HFFc6 (cell line): ENCODE results near the gene TSPAN8. TPM values are rescaled to one million over a fixed set of nuclear protein-coding genes. Genes with fewer than 3 reads are reported as not detected.
"Not testable (repeated sequence)": the region's sequence is repeated elsewhere in the genome, so short reads cannot be mapped to it uniquely, and the experiment has no call there.

ENCODE experiments used
- DNase-seq: peaks from one replicate; pipeline ENCODE4 v3.0.0-alpha.2; 2018
- H3K27ac Mint-ChIP-seq: 2 replicates; pipeline ENCODE4 v1.8.0; 2020; ENCODE audit warnings: mild to moderate bottlenecking, mixed read lengths
- H3K27me3 Mint-ChIP-seq: 2 replicates; pipeline ENCODE4 v1.8.0; 2021; ENCODE audit warnings: mild to moderate bottlenecking, moderate library complexity, mixed read lengths; ENCODE audit not compliant: insufficient read depth
- H3K36me3 Mint-ChIP-seq: 2 replicates; pipeline ENCODE4 v1.8.0; 2021; ENCODE audit warnings: low read depth, mixed read lengths
- H3K4me1 Mint-ChIP-seq: 2 replicates; pipeline ENCODE4 v1.8.0; 2020; ENCODE audit warnings: low read depth, mixed read lengths
- H3K4me3 Mint-ChIP-seq: 2 replicates; pipeline ENCODE4 v1.8.0; 2020; ENCODE audit warnings: mild to moderate bottlenecking, moderate library complexity, mixed read lengths
- H3K9me3 Mint-ChIP-seq: 2 replicates; pipeline ENCODE4 v1.8.0; 2020; ENCODE audit warnings: mild to moderate bottlenecking, mixed read lengths
- total RNA-seq, 6 experiments: library from RNA; stranded (reverse); fragmentation: NEBNext Ultra II Directional; extraction: Animal tissue kit (Norgen Biotek cat#: 25700); gene quantifications; 2 replicates in 1 of 6; 3 replicates in 5 of 6; pipeline ENCODE4 v1.2.3, GENCODE V29; 2021
- TF ChIP-seq, protein P1 (sequence below): fragments of 200-600 bp; sonication (generic); IDR thresholded peaks from 2 replicates; pipeline ENCODE4 v1.5.0; 2021; ENCODE audit warnings: antibody characterized with exemption, mild to moderate bottlenecking

The TSPAN8 gene
- total RNA-seq, 6 experiments from 2014 or later, result not detected

GRCh38 chr12:71174146-71174545, 16.3 kb upstream of the TSPAN8 start:
- Mint-ChIP-seq H3K4me1 (no peaks in the 10 kb centered on the region), H3K27me3 (no peaks in the 10 kb centered on the region; the same call in 1 of the 2 replicates), H3K27ac (no peak overlapping the region), H3K36me3 (no peaks in the 10 kb centered on the region), H3K4me3 (no peak overlapping the region), H3K9me3 (peaks cover 43% of the 10 kb centered on the region)
- TF ChIP-seq, protein P1, sequence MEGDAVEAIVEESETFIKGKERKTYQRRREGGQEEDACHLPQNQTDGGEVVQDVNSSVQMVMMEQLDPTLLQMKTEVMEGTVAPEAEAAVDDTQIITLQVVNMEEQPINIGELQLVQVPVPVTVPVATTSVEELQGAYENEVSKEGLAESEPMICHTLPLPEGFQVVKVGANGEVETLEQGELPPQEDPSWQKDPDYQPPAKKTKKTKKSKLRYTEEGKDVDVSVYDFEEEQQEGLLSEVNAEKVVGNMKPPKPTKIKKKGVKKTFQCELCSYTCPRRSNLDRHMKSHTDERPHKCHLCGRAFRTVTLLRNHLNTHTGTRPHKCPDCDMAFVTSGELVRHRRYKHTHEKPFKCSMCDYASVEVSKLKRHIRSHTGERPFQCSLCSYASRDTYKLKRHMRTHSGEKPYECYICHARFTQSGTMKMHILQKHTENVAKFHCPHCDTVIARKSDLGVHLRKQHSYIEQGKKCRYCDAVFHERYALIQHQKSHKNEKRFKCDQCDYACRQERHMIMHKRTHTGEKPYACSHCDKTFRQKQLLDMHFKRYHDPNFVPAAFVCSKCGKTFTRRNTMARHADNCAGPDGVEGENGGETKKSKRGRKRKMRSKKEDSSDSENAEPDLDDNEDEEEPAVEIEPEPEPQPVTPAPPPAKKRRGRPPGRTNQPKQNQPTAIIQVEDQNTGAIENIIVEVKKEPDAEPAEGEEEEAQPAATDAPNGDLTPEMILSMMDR, result no peak
- no peak for DNase-seq

DNA sequence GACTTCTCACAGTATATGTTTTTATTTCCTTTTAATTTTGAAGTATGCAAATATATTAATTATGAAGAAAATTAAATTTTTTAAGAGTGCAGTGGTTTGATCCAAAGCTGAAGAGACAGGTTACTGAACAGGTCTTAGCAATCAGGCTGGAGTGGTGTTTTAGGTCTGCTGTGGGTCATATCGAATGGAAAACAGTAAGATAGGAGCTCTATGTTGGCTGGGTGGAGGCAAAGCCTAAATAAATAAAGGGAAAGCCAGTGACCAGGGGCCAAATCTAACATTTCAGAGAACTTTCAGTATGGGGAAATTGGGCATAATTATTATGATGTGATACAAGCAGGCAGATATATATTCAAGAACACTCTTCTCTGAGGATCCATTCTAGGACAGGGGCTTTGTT, 12.7 kb upstream of the TSPAN8 start:
- Mint-ChIP-seq H3K36me3 (peaks cover 2% of the 10 kb centered on the region; the same call in 1 of the 2 replicates), H3K4me1 (no peaks in the 10 kb centered on the region), H3K27me3 (no peaks in the 10 kb centered on the region; the same call in 1 of the 2 replicates), H3K9me3 (peaks cover 45% of the 10 kb centered on the region), H3K27ac (no peak overlapping the region), H3K4me3 (no peak overlapping the region)
- TF ChIP-seq, protein P1, result no peak
- DNase-seq, result no peak

DNA sequence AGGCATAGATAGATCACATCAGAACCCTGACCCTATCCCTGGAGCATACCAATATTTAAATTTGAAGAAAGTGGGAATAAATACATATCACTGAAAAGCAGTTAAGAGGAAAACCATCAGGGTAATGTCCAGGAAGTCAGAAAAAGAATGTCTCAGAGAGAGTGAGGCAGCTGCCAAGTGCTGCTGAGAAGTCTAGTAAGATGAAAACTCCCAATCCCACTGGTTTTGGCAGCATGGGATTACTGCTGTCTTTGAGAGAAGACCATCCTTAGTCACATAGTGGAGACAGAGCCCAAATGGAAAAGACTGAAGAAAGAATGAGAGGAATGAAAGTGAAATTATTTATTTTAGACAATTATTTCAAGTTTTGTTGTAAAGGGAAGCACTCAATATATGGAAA, 11.5 kb upstream of the TSPAN8 start:
- TF ChIP-seq, protein P1, result no peak
- Mint-ChIP-seq H3K27ac (no peak overlapping the region), H3K4me1 (no peaks in the 10 kb centered on the region), H3K9me3 (peaks cover 52% of the 10 kb centered on the region), H3K36me3 (peaks cover 8% of the 10 kb centered on the region; the same call in 1 of the 2 replicates), H3K27me3 (no peaks in the 10 kb centered on the region; the same call in 1 of the 2 replicates), H3K4me3 (no peak overlapping the region)
- DNase-seq, result no peak

- Mint-ChIP-seq H3K27me3 (no peaks in the 10 kb centered on the region; the same call in 1 of the 2 replicates), H3K27ac (no peak overlapping the region), H3K36me3 (peaks cover 8% of the 10 kb centered on the region; the same call in 1 of the 2 replicates), H3K9me3 (peaks cover 51% of the 10 kb centered on the region), H3K4me3 (no peak overlapping the region), H3K4me1 (no peaks in the 10 kb centered on the region)
- DNase-seq, result no peak
- TF ChIP-seq, protein P1, result no peak
These were observed 9.2 kb upstream of the TSPAN8 start for GRCh38 chr12:71166862-71167496.

DNA sequence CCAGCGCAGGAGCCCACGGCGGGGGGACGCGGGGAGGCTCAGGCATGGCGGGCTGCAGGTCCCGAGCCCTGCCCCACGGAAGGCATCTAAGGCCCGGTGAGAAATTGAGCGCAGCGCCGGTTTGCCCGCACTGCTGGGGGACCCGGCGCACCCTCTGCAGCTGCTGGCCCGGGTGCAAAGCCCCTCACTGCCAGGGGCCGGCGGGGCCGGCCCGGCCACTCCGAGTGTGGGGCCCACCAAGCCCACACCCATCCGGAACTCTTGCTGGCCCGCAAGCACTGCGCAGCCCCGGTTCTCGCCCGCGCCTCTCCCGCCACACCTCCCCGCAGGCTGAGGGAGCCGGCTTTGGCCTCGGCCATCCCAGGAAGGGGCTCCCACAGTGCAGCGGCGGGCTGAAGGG, 8.5 kb upstream of the TSPAN8 start:
- Mint-ChIP-seq H3K4me1 (no peaks in the 10 kb centered on the region), H3K36me3 (peaks cover 8% of the 10 kb centered on the region; the same call in 1 of the 2 replicates), H3K9me3 (peaks cover 51% of the 10 kb centered on the region), H3K27ac (no peak overlapping the region), H3K4me3 (no peak overlapping the region), H3K27me3 (no peaks in the 10 kb centered on the region; the same call in 1 of the 2 replicates)
- no peak for DNase-seq
- TF ChIP-seq, protein P1, result no peak

- not testable (repeated sequence) for H3K27ac Mint-ChIP-seq, H3K36me3 Mint-ChIP-seq, H3K4me3 Mint-ChIP-seq, H3K27me3 Mint-ChIP-seq, H3K4me1 Mint-ChIP-seq, DNase-seq
- H3K9me3 Mint-ChIP-seq, result peaks cover 50% of the 10 kb centered on the region
These were observed 8.0 kb upstream of the TSPAN8 start for GRCh38 chr12:71165780-71166179.
